GDM1 (cell line): ENCODE data around the gene ROGDI.
A peak's percentile ranks its signal among the peaks of the same experiment; 100 is the strongest.

Source experiments
- DNase-seq: peaks from one replicate; lab custom pipeline; 2025; lab: John Stamatoyannopoulos, UW

Gene ROGDI, protein sequence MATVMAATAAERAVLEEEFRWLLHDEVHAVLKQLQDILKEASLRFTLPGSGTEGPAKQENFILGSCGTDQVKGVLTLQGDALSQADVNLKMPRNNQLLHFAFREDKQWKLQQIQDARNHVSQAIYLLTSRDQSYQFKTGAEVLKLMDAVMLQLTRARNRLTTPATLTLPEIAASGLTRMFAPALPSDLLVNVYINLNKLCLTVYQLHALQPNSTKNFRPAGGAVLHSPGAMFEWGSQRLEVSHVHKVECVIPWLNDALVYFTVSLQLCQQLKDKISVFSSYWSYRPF

DNA sequence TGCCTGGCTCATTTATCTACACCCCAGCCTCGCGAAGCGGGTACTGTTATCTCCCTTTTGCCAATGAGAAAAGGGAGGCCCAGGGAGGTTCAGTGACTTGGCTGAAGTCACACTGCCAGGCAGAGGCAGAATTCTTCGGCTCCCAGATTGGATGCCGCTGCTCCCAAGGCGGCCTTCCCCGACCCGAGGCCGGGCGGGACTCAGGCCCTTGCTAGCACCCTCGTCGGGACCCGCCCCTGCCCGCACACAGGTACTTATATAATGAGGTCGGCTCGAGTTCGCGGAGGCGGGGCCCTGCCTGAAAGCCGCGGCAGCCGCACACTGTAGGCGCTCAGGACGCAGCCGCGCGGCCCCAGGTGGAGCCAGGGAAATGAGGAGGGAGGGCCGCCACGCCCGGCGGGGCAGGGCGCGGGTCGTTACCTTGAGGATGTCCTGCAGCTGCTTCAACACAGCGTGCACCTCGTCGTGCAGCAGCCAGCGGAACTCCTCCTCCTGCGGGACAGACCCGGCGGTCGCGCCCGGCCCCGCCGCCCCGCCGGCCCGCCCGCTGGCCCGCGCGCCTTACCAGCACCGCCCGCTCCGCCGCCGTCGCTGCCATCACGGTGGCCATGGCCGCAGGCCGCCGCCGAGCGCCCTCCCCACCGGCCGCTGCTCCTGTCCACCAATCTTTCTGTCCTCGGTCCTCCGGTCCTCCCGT lies at the start of gene ROGDI:
ROGDI (minus strand) TSS at position 672 of the 697 bp plus-strand sequence; CDS start at position 610, 62 bp downstream.
- peak; percentile 1 for DNase-seq

GRCh38 chr16:4850211-4850610 lies 47.8 kb upstream of the ROGDI start:
- DNase-seq, result no peak

DNA sequence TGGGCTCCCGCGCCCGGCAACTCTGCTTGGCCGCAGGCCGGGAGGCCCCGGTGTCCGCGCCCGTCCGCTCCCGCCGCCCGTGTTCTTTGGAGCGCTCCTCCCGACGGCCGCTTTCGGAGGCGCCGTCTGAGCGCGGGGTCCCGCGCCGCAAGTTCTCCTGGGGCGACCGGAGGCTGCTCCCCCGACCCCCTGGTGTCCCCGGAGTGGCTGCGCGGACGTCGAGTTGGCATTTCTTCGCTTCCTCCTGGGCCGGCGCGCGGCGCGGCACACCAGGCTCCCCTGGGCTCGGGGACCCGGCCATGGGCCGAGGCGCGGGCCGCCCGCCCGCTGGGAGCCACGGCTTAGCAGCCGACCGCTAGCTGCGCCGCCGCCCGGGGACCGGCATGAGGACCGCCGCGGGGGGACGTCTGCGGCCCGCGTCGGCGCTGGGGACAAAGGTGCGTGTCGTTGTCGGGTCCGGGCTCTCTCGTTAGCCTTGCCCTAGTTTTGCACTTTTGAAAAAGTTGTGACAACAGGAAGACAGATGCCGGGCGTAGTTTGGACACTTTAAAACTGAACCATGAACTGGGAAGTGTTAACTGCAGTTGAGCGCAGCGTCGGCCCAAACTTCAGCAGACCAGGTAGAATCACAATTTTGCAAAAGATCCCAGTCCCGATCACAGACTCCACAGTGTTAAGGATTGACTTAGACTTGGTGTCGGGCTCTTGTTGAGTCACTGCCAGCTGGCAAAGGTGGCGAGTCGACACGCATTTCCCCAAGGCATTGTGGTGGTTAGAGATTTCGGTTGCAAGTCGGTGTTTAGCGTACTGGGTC lies 45.5 kb upstream of the ROGDI start:
- peak; percentile 2 for DNase-seq

DNA sequence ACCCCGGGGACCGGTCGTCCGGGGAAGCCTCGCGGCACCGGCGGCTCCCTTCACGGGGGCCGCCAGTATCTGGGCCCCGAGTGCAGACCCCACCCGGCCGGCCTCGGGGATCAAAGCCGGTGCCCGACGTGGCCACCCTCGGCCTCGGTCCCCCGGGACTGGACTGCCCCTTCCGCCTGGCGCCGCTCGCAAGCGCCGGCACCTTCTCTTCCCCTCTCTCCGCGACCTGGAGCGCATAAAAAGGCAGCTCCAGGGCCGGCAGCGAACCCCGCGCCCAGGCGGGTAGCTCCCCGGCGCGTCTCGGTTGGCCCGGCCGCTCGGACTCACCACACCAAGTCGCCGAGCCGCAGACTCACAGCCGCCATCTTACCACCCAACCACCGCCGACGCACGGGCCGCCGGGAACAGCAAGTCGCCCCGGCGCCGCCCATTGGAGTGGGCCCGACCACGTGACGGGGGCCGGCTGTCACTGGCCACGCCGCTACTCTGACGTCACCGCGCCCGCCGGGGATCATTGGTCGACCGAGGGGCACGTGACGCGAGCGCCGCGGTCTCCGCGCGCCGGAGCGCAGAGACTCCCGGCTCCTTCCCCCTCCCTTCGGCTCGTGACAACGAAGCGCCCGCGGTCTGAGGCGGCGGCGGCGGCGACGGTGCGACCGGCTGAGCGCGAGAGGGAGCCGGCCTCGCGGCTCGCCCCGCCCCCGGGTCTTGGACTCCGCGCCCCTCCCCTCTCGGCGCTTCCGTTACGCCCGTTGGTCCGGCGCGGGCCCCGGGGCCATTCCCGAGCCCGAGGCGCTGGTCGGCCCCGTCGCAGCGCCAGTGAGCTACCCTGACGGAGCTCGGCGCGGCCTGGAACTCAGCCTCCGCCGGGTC lies 44.7 kb upstream of the ROGDI start, which contains the start of the genes GLYR1 and UBN1:
GLYR1 (minus strand) TSS at position 388 of the 873 bp plus-strand sequence; CDS start at position 365, 23 bp downstream.
UBN1 (plus strand) TSS at position 581 of the 873 bp plus-strand sequence. CDS start 5,437 bp downstream, outside the sequence.
- peak; percentile 97 for DNase-seq

GRCh38 chr16:4846503-4846900 lies 44.1 kb upstream of the ROGDI start:
- peak; percentile 5 for DNase-seq

- DNase-seq, result no peak
Observed at GRCh38 chr16:4840984-4841383, 38.6 kb upstream of the ROGDI start.

- no peak for DNase-seq
Observed at GRCh38 chr16:4839942-4840341, 37.5 kb upstream of the ROGDI start.

GRCh38 chr16:4837733-4838501 lies 35.5 kb upstream of the ROGDI start:
- no peak for DNase-seq

DNA sequence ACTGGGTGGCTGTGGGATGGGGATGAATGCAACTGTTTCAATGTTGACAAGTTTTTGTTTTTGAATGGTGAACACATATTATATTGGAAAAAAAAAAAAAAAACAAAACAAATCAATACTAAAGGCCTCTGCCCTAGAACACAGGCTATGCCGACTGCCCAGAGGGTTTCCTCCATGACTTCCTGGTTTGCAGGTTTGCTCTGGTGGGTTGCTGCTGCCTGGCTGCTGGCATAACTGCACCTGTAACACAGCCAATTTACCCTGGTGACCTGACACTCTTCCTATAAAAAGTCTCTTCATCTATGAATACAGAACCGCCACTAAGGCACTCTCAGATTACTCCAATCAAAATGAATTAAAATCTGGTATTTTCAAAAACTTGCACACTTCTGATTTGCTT lies 34.3 kb upstream of the ROGDI start:
- no peak for DNase-seq

GRCh38 chr16:4833584-4833983 lies 31.2 kb upstream of the ROGDI start:
- no peak for DNase-seq

DNA sequence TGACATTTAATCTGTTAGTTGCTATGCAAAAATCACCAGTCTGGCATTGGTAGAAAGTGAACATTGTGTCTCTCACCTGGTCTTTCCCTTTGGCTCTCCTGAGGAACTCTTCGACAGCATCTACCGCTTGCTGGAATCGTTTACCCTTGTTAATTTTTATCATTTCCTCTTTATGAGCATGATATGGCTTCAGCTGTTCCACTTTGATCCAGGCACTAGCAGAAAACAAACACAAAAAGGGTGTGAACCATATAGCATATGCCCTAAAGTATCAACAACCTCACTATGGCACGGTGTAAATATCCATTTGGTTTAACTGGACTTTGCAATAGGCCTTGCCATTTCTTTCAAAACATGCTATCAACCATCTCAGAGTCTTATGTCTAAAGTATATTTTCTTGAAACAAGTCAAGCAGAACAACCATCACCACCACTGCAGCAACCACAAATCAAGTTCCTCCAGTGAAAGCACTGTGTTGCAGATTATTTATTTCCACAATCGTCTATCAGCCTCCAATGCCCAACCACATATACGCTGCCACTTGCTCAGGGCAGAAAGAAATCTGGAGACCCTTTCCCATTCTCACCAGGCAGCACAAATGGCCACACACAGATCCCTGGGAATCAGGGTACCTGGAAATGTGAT lies 30.4 kb upstream of the ROGDI start:
- no peak for DNase-seq

DNA sequence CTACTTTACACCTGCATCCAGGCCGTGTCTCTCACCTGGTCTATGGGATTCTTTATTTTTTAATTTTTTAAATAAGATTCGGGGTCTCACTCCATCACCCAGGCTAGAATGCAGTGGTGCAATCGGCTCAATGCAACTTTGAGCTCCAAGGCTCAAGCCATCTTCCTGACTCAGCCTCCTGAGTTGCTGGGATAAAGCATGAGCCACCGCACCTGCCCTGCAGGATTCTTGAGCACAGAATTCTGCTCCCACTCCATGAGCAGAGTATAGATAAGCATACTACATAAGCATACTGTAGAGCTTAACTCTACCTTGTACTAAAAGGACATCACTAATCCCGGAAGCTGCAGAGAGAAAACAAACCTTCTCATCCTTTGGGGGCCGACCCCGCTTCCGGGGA lies 29.2 kb upstream of the ROGDI start:
- DNase-seq, result no peak

DNA sequence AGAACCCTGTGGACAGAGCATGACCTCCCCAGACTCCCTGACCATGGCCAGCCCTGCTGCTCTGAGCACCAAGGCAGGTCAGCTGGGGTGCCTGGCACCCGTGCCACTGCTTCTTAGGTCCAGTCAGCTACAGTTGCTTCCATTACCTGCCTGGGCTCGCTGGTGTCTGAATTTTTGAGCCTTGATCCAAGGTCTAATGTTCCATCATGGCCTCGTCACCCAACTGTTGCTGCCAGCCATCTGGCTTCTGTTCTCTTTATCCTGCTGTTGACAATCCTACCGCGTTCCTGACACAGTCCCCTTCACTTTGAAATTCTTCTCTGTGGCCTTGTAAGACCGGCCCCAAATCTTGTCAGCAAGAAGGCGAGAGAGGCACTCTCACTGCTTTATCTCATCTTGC lies 28.0 kb upstream of the ROGDI start:
- no peak for DNase-seq

DNA sequence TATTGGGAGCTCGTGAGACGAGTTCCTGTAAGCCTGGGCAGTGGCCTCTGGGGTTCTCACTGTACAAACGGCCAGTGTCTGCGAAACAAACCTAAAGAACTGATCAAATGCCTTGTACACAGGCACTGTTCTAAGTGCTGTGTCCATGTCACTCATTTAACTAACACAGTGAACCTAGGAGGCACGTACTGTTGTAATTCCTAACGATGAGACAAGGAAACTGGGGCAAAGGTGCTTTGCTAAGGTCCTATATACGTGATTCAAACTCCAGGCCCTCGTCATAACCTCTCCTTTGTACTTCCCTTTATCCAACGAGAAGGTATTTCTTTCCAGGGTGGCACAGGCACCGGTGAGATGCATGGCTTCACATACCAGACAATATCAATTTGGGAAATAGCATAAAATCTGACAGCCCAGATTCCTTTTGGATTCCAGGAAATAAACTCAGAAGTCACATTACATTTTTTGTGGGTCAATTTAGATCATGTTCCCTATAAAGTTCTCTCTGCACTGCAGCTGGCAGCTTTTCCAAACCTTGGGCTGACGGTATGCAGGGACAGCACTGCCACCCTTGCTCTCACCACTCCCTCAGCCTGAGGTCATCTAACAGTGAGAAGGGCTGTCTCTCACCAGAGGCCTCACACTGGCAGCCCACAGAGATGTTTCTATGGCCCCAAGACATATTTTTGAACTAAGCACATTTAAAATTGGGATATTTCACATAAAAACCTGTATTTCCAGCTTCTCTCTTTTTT lies 26.3 kb upstream of the ROGDI start:
- no peak for DNase-seq

DNA sequence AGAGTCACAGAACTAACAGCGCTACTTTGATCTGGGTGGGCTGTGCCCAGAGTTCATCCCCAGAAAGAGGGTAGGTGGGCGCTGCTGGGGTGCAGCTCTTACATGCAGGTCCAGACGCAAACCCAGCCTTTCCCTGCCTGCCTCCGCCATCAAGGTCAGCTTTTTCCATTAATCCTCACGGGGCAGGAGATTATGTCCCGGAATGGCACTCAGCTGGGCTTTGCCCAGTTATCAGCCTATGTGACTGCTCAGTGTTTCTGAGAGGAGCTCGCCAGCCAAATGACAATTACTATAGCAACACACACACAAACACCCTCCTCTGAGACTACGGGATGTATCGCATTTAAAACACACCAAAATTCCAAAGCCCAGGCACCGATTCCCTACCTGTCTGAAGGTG lies 24.5 kb upstream of the ROGDI start:
- no peak for DNase-seq

DNA sequence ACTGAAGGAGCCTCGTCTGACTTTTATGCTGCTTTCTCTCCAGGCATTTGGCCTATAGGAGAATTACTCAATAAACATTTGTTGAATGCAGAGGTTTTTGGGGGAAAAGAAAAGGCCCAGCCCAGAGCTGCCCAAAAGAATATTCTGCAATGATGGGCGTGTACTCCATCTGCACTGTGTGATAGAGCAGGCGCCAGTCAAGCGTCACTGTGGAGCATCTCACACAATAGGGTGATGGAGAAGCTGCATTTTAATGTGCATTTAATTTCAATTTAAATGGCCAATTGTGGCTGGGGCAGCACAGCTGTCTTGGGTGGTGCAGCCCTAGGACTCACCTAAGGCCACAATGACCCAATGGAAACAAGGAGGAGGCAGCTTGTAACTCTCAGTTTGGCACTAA lies 24.1 kb upstream of the ROGDI start:
- no peak for DNase-seq

DNA sequence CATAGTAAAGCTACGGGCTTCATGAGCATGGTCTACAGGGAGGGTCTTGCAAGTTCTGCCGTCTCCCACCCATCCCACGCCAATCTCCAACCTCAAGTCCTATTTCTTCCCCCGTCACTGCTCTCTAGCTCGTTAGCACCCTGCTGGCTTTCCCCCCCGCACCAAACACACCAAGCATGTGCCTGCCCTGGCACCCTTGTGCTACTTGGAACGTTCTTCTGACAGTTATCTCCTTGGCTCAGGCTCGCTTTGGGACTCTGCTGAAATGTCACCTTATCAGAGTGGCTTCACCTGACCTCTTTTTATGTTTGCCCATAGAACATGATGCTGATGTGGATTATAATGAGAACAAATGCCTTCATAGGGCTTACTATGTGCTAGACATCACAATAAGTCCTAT lies 22.8 kb upstream of the ROGDI start:
- DNase-seq, result no peak

GRCh38 chr16:4820652-4821051 lies 18.2 kb upstream of the ROGDI start:
- DNase-seq, result no peak

- DNase-seq, result no peak
Observed at GRCh38 chr16:4814542-4815173, 12.2 kb upstream of the ROGDI start.
